ENCODE measurements around the gene REG4.
"Not testable (repeated sequence)": the region's sequence is repeated elsewhere in the genome, so short reads cannot be mapped to it uniquely, and the experiment has no call there.

- not testable (repeated sequence) for TF ChIP-seq ZFP3 (CRISPR knock-in tag; IDR thresholded peaks at IDR 0.05); ARNTL (CRISPR knock-in tag; IDR thresholded peaks at IDR 0.05; ENCODE audit: borderline replicate concordance, low read depth); RARB (CRISPR knock-in tag; IDR thresholded peaks at IDR 0.05); BACH2 (CRISPR knock-in tag; IDR thresholded peaks at IDR 0.05; ENCODE audit: borderline replicate concordance); TSHZ2 (CRISPR knock-in tag; IDR thresholded peaks at IDR 0.05); ZFP30 (CRISPR knock-in tag; IDR thresholded peaks at IDR 0.05); CSDC2 (CRISPR knock-in tag; IDR thresholded peaks at IDR 0.05); CSRNP3 (CRISPR knock-in tag; IDR thresholded peaks at IDR 0.05); CREB5 (CRISPR knock-in tag; IDR thresholded peaks at IDR 0.05; ENCODE audit: low read depth); PATZ1 (CRISPR knock-in tag; IDR thresholded peaks at IDR 0.05; ENCODE audit: borderline replicate concordance); ZC3H10 (CRISPR knock-in tag; IDR thresholded peaks at IDR 0.05)
Observed at GRCh38 chr1:119858556-119859214, 47.4 kb upstream of the REG4 start.
